HepG2 (cell line): ENCODE results near the gene SIK2. TPM values are rescaled to one million over a fixed set of nuclear protein-coding genes. Genes with fewer than 3 reads are reported as not detected.

Experiments used
- ATAC-seq: fragments of 200-7000 bp; cut with Tn5 transposase; 3 replicates; pipeline ENCODE4 v1.9.1; 2020; ENCODE audit warnings: mild to moderate bottlenecking, moderate library complexity
- BruUV-seq: library from RNA; stranded (reverse); fragments of 400-500 nt; replicated peaks from 2 replicates; lab custom pipeline; 2021; lab: Mats Ljungman, UMichigan
- CTCF ChIA-PET: fragments of 300-600 bp; formaldehyde crosslinking; extraction: SDS; loops from one replicate; lab custom pipeline; 2021; ENCODE audit warnings: low total read pairs, inconsistent platforms, low intra/inter-chr PET ratio; lab: Yijun Ruan, JAX
- POLR2A ChIA-PET: fragments of 350-600 bp; sonication (Branson Sonifier 250); formaldehyde crosslinking; loops from one replicate; lab custom pipeline; 2020; ENCODE audit warnings: antibody characterized with exemption, inconsistent platforms; lab: Yijun Ruan, JAX
- DNase-seq: peaks from one replicate; pipeline ENCODE4 v3.0.0-alpha.2; 2015; ENCODE audit warnings: low spot score
- FAIRE-seq: peaks from 3 replicates; lab custom pipeline; 2011; peaks lifted over from hg19 to GRCh38; lab: Jason Lieb, UNC
- H2AFZ ChIP-seq: one replicate; pipeline ENCODE4 v1.6.1; 2011; ENCODE audit warnings: low read length, inconsistent platforms
- H3K27ac ChIP-seq: fragments of 300-600 bp; 3 replicates; pipeline ENCODE4 v1.8.0; 2011; ENCODE audit warnings: mixed run types, mild to moderate bottlenecking, mixed read lengths, low read length, inconsistent platforms; ENCODE audit not compliant: insufficient read depth; ENCODE audit errors: extremely low read length
- H3K27me3 ChIP-seq, 2 experiments: fragments of 200-600 bp in 1 of 2; 2 replicates in 1 of 2; 3 replicates in 1 of 2; pipeline versions ENCODE4 v1.6.0 to v1.8.0; 2011; ENCODE audit warnings: low read length in 2 of 2, mild to moderate bottlenecking in 2 of 2, moderate library complexity in 2 of 2, inconsistent platforms in 1 of 2; ENCODE audit not compliant: insufficient read depth in 2 of 2, control insufficient read depth in 1 of 2
- H3K36me3 ChIP-seq, 2 experiments: fragments of 200-600 bp in 1 of 2; replicated peaks in 1 of 2; 2 replicates in 1 of 2; 3 replicates in 1 of 2; pipeline versions ENCODE4 v1.5.1 to v1.8.0; 2011; ENCODE audit warnings: low read length in 2 of 2, inconsistent platforms in 1 of 2; ENCODE audit not compliant: insufficient read depth in 2 of 2, control insufficient read depth in 1 of 2
- H3K4me1 ChIP-seq: 2 replicates; pipeline ENCODE4 v1.5.1; 2012; ENCODE audit warnings: low read length, inconsistent platforms; ENCODE audit not compliant: insufficient read depth
- H3K4me2 ChIP-seq: 2 replicates; pipeline ENCODE4 v1.6.0; 2011; ENCODE audit warnings: low read depth, low read length, inconsistent platforms
- H3K4me3 ChIP-seq, 3 experiments: fragments of 200-600 bp in 1 of 3; sonication (generic), shearing (Covaris generic) in 1 of 3; replicated peaks in 1 of 3; 2 replicates each; pipeline ENCODE4 v1.5.1; 2011 to 2016; ENCODE audit warnings: low read length in 3 of 3, inconsistent platforms in 2 of 3, low read depth in 2 of 3, mild to moderate bottlenecking in 2 of 3, control low read depth in 1 of 3, mixed read lengths in 1 of 3; ENCODE audit not compliant: insufficient read depth in 1 of 3
- H3K79me2 ChIP-seq: one replicate; pipeline ENCODE4 v1.6.1; 2011; ENCODE audit warnings: low read length, inconsistent platforms; ENCODE audit not compliant: insufficient read depth
- H3K9ac ChIP-seq: 2 replicates; pipeline ENCODE4 v1.6.0; 2011; ENCODE audit warnings: mild to moderate bottlenecking, low read depth, low read length, inconsistent platforms; ENCODE audit not compliant: insufficient read depth
- H3K9me3 ChIP-seq: 2 replicates; pipeline ENCODE4 v1.5.1; 2012; ENCODE audit warnings: mild to moderate bottlenecking, low read length
- H4K20me1 ChIP-seq: 2 replicates; pipeline ENCODE4 v1.6.0; 2011; ENCODE audit warnings: inconsistent platforms, mild to moderate bottlenecking, low read length, moderate library complexity; ENCODE audit not compliant: insufficient read depth
- ARNTL ChIP-seq: sonication (generic); formaldehyde crosslinking; IDR thresholded peaks from 2 replicates; pipeline ENCODE4 v1.4.0; 2020; ENCODE audit warnings: mild to moderate bottlenecking, missing genetic modification reagents
- FOXA3 ChIP-seq: IDR thresholded peaks from 2 replicates; pipeline ENCODE4 v1.6.1; 2016; ENCODE audit warnings: missing genetic modification reagents, missing compliant biosample characterization
- IKZF1 ChIP-seq: fragments of 450-650 bp; IDR thresholded peaks from 2 replicates; pipeline ENCODE4 v1.7.1; 2016
- LCORL ChIP-seq, 2 experiments: fragments of 450-650 bp in 1 of 2; sonication (generic) in 1 of 2; formaldehyde crosslinking in 1 of 2; IDR thresholded peaks; 2 replicates each; pipeline versions ENCODE4 v1.5.0 to v1.6.1; 2017 to 2020; ENCODE audit warnings: antibody characterized with exemption in 1 of 2, missing genetic modification reagents in 1 of 2
- SALL1 ChIP-seq: sonication (generic); formaldehyde crosslinking; IDR thresholded peaks from 2 replicates; pipeline ENCODE4 v1.8.0; 2022; ENCODE audit warnings: mild to moderate bottlenecking, missing genetic modification reagents
- SPEN ChIP-seq: sonication (generic); formaldehyde crosslinking; IDR thresholded peaks from 2 replicates; pipeline ENCODE4 v1.5.1; 2020; ENCODE audit warnings: low read depth, mild to moderate bottlenecking, missing genetic modification reagents
- SSRP1 ChIP-seq: IDR thresholded peaks from 2 replicates; pipeline ENCODE4 v1.6.1; 2016; ENCODE audit warnings: control low read depth
- ZNF530 ChIP-seq: sonication (generic); formaldehyde crosslinking; IDR thresholded peaks from 2 replicates; pipeline ENCODE4 v1.5.0; 2020; ENCODE audit warnings: low read depth, mild to moderate bottlenecking, missing genetic modification reagents
- ZNF558 ChIP-seq: sonication (generic); formaldehyde crosslinking; IDR thresholded peaks from 2 replicates; pipeline ENCODE4 v1.9.0; 2022; ENCODE audit warnings: mild to moderate bottlenecking, missing genetic modification reagents, borderline replicate concordance
- ZSCAN22 ChIP-seq: sonication (generic); formaldehyde crosslinking; IDR thresholded peaks from 2 replicates; pipeline ENCODE4 v1.4.0; 2020; ENCODE audit warnings: mild to moderate bottlenecking, missing genetic modification reagents
- WGBS: methylation state at CpG from one replicate; pipeline ENCODE4 v1.1.6; 2017; ENCODE audit warnings: low lambda C conversion rate; 5-methylcytosine and 5-hydroxymethylcytosine counted together
- in situ Hi-C: cut with HindIII; loops from 2 replicates; pipeline ENCODE4 v1.10.0; 2017; ENCODE audit warnings: low pct_unique_long_range_greater_than_20kb; ENCODE audit not compliant: extremely low pct_ligation_motif_present
- intact Hi-C: fragments of 100-400 bp; cut with micrococcal nuclease; formaldehyde crosslinking; loops from one replicate; pipeline ENCODE4 v1.10.0; 2022; ENCODE audit not compliant: unreplicated experiment
- polyA plus RNA-seq, 8 experiments: library from polyadenylated mRNA; depleted of rRNA in 3 of 8; stranded (reverse) in 7 of 8; unstranded in 1 of 8; fragments of >200 nt; fragmentation: Illumina TruSeq in 4 of 8; extraction: Trizol in 4 of 8; gene quantifications; 2 replicates each; pipeline versions ENCODE4 v1.2.1 to v1.2.3, GENCODE V29; 2011 to 2016; ENCODE audit warnings: low read depth in 4 of 8, missing spikeins in 1 of 8, mixed read lengths in 1 of 8; ENCODE audit not compliant: insufficient read depth in 1 of 8
- total RNA-seq, 5 experiments: library from RNA; depleted of rRNA; stranded (reverse); fragments of >200 nt; fragmentation: Illumina TruSeq; extraction: Trizol; gene quantifications; 2 replicates each; pipeline ENCODE4 v1.2.3, GENCODE V29; 2016; ENCODE audit warnings: low read depth in 1 of 5
- TF ChIP-seq, protein P1 (sequence below), 2 experiments: fragments of 450-650 bp in 1 of 2; sonication (generic) in 1 of 2; formaldehyde crosslinking in 1 of 2; IDR thresholded peaks; 2 replicates each; pipeline versions ENCODE4 v1.6.1 to v1.8.0; 2016 to 2022; ENCODE audit warnings: antibody characterized with exemption in 1 of 2, mild to moderate bottlenecking in 1 of 2, missing genetic modification reagents in 1 of 2

SIK2 gene
- total and polyA plus RNA-seq, 2 of the 13 experiments (the other 11 are each of a cell fraction or from before 2014, with no cell fraction given): 8.1 to 15.4 TPM

DNA sequence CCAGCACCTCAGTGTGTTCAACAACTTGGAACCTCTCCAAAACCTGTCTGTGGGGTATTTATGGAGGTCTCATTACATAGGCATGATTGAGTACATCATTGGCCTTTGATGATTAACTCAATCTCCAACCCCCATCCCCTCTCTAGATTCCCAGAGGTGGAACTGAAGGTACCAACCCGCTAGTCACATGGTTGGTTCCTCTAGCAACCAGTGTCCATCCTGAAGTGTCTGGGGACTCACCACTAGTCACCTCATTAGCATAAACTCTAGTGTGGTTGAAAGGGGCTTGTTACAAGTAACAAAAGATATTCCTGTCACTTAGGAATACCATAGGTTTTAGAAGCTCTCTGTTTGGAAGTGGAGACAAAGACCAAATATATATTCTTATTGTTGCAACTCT is 40.3 kb downstream of the SIK2 start:
- FAIRE-seq (no peak), ATAC-seq (no peak), DNase-seq (no peak)
- Histone ChIP-seq H3K4me3 (no peak overlapping the region), H3K4me1 (no peaks in the 10 kb centered on the region), H3K9ac (no peak overlapping the region), H3K79me2 (no peaks in the 10 kb centered on the region), H3K27ac (no peak overlapping the region), H4K20me1 (0 out of 2 replicates have a peak, but pooled peaks cover 3% of the 10 kb centered on the region), H2AFZ (no peak overlapping the region), H3K27me3 (no peaks in the 10 kb centered on the region), H3K9me3 (no peaks in the 10 kb centered on the region), H3K4me2 (no peak overlapping the region), H3K36me3 (peaks cover 1 to 19% of the 10 kb centered on the region in 2 experiments; a peak in 3 of 5 replicates)
- 100% methylated on average over 1 of the region's 1 CpG for WGBS
- intact Hi-C loops (no loop called here), in situ Hi-C loops (no loop called here)
- ChIA-PET POLR2A (no interaction called here), CTCF (no interaction called here)
- TF ChIP-seq FOXA3 (CRISPR knock-in tag) (no peak), ZNF558 (CRISPR knock-in tag) (no peak)
- BruUV-seq: no TSS peak

DNA sequence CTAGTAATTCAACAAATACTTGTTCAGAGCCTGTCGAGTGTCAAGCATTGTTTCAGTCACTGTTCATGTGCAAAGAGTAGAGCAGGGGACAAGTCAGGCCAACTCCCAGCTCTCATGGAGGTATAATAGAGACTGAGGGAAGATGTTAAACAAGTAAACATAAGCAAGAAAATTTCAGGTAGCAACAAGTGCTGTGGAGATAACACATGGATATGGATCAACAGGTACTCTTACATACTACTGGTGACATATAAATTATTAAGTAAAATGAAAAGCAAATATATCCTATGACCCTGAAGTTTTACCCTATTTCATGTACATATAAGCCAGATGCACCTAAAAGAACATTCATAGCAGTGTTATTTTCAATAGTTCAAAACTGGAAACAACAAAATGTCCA is 42.7 kb downstream of the SIK2 start:
- no peak for DNase-seq
- WGBS: 91% methylated on average over 1 of the region's 1 CpG
- no peak for ATAC-seq
- TF ChIP-seq, protein P1, sequence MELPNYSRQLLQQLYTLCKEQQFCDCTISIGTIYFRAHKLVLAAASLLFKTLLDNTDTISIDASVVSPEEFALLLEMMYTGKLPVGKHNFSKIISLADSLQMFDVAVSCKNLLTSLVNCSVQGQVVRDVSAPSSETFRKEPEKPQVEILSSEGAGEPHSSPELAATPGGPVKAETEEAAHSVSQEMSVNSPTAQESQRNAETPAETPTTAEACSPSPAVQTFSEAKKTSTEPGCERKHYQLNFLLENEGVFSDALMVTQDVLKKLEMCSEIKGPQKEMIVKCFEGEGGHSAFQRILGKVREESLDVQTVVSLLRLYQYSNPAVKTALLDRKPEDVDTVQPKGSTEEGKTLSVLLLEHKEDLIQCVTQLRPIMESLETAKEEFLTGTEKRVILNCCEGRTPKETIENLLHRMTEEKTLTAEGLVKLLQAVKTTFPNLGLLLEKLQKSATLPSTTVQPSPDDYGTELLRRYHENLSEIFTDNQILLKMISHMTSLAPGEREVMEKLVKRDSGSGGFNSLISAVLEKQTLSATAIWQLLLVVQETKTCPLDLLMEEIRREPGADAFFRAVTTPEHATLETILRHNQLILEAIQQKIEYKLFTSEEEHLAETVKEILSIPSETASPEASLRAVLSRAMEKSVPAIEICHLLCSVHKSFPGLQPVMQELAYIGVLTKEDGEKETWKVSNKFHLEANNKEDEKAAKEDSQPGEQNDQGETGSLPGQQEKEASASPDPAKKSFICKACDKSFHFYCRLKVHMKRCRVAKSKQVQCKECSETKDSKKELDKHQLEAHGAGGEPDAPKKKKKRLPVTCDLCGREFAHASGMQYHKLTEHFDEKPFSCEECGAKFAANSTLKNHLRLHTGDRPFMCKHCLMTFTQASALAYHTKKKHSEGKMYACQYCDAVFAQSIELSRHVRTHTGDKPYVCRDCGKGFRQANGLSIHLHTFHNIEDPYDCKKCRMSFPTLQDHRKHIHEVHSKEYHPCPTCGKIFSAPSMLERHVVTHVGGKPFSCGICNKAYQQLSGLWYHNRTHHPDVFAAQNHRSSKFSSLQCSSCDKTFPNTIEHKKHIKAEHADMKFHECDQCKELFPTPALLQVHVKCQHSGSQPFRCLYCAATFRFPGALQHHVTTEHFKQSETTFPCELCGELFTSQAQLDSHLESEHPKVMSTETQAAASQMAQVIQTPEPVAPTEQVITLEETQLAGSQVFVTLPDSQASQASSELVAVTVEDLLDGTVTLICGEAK (IDR thresholded peaks at IDR 0.05): no peak
- TF ChIP-seq, protein P1 (CRISPR knock-in tag; IDR thresholded peaks at IDR 0.05): no peak
- TF ChIP-seq IKZF1: no peak
- TF ChIP-seq ZSCAN22: no peak
- no peak for TF ChIP-seq ARNTL (CRISPR knock-in tag)
- TF ChIP-seq SSRP1 (CRISPR knock-in tag): no peak
- TF ChIP-seq SALL1 (CRISPR knock-in tag): no peak
- no peak for TF ChIP-seq LCORL (IDR thresholded peaks at IDR 0.05)
- no peak for TF ChIP-seq LCORL (CRISPR knock-in tag; IDR thresholded peaks at IDR 0.05)
- TF ChIP-seq SPEN (CRISPR knock-in tag): no peak
- TF ChIP-seq ZNF530 (CRISPR knock-in tag): no peak

More for the DNA sequence above, 42.7 kb downstream of the SIK2 start:
- in situ Hi-C loops (no loop called here), intact Hi-C loops (no loop called here)
- H3K9ac ChIP-seq: no peak overlapping the region
- ChIA-PET CTCF (no interaction called here), POLR2A (no interaction called here)
- H3K4me3 ChIP-seq: no peak overlapping the region
- no peak overlapping the region for H3K27ac ChIP-seq
- H3K4me1 ChIP-seq: no peaks in the 10 kb centered on the region
- H3K4me2 ChIP-seq: no peak overlapping the region
- FAIRE-seq: no peak
- 0 out of 2 replicates have a peak, but pooled peaks cover 3% of the 10 kb centered on the region for H4K20me1 ChIP-seq
- H3K36me3 ChIP-seq: peaks cover 1 to 16% of the 10 kb centered on the region in 2 experiments; a peak in 3 of 5 replicates
- no peak overlapping the region for H2AFZ ChIP-seq
- H3K27me3 ChIP-seq: no peaks in the 10 kb centered on the region
- no peaks in the 10 kb centered on the region for H3K9me3 ChIP-seq
- BruUV-seq: no TSS peak
- no peaks in the 10 kb centered on the region for H3K79me2 ChIP-seq
